DND-41 (cell line): Measurements from ENCODE around the gene AP1G1.
A peak's percentile ranks its signal among the peaks of the same experiment; 100 is the strongest.

Experiments
- ATAC-seq: fragments of 200-7000 bp; cut with Tn5 transposase; 3 replicates; pipeline ENCODE4 v1.9.1; 2021; ENCODE audit warnings: low read depth; ENCODE audit not compliant: insufficient read depth
- DNase-seq: peaks from one replicate; pipeline ENCODE4 v3.0.0-alpha.2; 2020
- H2AFZ ChIP-seq: 2 replicates; pipeline ENCODE4 v1.6.0; 2012; ENCODE audit warnings: low read depth, low read length
- H3K27ac ChIP-seq: 2 replicates; pipeline ENCODE4 v1.5.1; 2012; ENCODE audit warnings: low read length, inconsistent platforms
- H3K27me3 ChIP-seq: fragments of 200-600 bp; sonication (generic); 2 replicates; pipeline ENCODE4 v1.6.0; 2012; ENCODE audit warnings: low read length, mild to moderate bottlenecking, inconsistent platforms; ENCODE audit not compliant: insufficient read depth, poor library complexity
- H3K36me3 ChIP-seq: 2 replicates; pipeline ENCODE4 v1.5.1; 2012; ENCODE audit warnings: low read length, inconsistent platforms; ENCODE audit not compliant: insufficient read depth
- H3K4me1 ChIP-seq: 2 replicates; pipeline ENCODE4 v1.5.1; 2012; ENCODE audit warnings: mild to moderate bottlenecking, low read length; ENCODE audit not compliant: insufficient read depth
- H3K4me2 ChIP-seq: 2 replicates; pipeline ENCODE4 v1.6.0; 2012; ENCODE audit warnings: mild to moderate bottlenecking, moderate library complexity, low read length, inconsistent platforms; ENCODE audit not compliant: insufficient read depth
- H3K4me3 ChIP-seq, 2 experiments: fragments of 200-600 bp in 1 of 2; shearing (Covaris generic) in 1 of 2; 2 replicates each; pipeline ENCODE4 v1.5.1; 2012 to 2016; ENCODE audit warnings: inconsistent platforms in 2 of 2, low read length in 2 of 2, mild to moderate bottlenecking in 2 of 2, low read depth in 1 of 2, moderate library complexity in 1 of 2
- H3K79me2 ChIP-seq: 2 replicates; pipeline ENCODE4 v1.6.0; 2012; ENCODE audit warnings: low read length, inconsistent platforms; ENCODE audit not compliant: insufficient read depth
- H3K9ac ChIP-seq: 2 replicates; pipeline ENCODE4 v1.6.0; 2012; ENCODE audit warnings: low read depth, mild to moderate bottlenecking, inconsistent platforms, low read length, moderate library complexity
- H3K9me3 ChIP-seq: 2 replicates; pipeline ENCODE4 v1.5.1; 2012; ENCODE audit warnings: low read length, moderate library complexity, mild to moderate bottlenecking, inconsistent platforms; ENCODE audit not compliant: insufficient read depth, severe bottlenecking
- H4K20me1 ChIP-seq: 2 replicates; pipeline ENCODE4 v1.6.0; 2012; ENCODE audit warnings: low read length; ENCODE audit not compliant: insufficient read depth
- CTCF ChIP-seq: IDR thresholded peaks from 2 replicates; pipeline ENCODE4 v1.5.1; 2012; ENCODE audit warnings: borderline replicate concordance, low read length, moderate library complexity, mild to moderate bottlenecking; ENCODE audit not compliant: poor library complexity, severe bottlenecking; ENCODE audit errors: extremely low read depth
- EZH2 ChIP-seq: IDR thresholded peaks from 3 replicates; pipeline ENCODE4 v1.6.1; 2012; ENCODE audit warnings: borderline replicate concordance, low read depth, mild to moderate bottlenecking, moderate library complexity, low read length, inconsistent platforms; ENCODE audit not compliant: severe bottlenecking

The AP1G1 gene

DNA sequence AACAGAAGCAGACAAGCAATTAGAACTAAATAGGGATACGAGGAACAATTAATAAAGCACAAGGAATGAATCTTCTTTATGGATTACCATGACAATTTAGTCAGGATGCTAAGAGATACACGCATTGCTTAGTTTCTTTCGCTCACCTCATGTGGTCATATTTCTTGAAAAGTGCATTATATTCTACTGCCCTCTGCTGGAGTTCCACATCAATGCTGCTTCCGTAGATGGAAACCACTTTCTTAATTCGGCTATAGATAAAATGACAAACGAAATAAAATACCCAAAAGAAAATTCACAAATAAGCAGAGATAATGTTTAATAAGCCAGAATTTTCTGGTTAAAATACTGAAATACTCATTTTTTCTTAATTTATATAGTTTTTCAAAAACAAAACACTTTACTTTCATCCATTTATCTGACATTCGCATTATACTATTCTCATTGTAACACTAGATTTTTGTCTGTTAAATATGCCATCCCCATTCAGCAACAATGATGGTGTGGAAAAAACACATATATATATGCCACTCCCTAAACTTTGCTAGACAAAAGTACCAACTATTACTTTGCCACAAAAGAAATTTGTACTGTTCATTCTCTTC is 62.1 kb downstream of the AP1G1 start:
- DNase-seq = peak; percentile 16
- no peaks in the 10 kb centered on the region for H3K9me3 ChIP-seq
- no peaks in the 10 kb centered on the region for H4K20me1 ChIP-seq

DNA sequence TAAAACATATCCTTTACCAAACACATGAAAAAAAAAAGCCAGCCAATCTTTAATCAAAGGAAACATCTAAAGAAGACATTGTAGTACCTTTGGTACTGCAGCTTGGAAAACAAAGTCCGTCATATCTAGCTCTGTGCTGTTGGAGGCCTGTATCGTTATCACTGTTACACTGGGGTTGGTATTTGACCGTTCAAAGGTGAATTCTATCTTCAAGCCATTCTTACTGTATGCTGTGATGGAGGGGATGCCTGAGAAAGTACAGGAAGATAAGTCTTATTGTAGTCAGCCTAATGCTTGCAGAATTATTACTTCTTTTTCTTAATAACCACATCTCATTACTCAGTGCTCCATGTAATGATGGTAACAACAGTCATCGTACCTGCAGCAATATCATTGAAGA is 69.8 kb downstream of the AP1G1 start:
- TF ChIP-seq CTCF (no peak), EZH2 (no peak)
- Histone ChIP-seq H3K79me2 (no peaks in the 10 kb centered on the region), H3K4me1 (no peaks in the 10 kb centered on the region), H3K9me3 (no peaks in the 10 kb centered on the region), H3K9ac (no peak overlapping the region), H3K36me3 (peaks cover 65% of the 10 kb centered on the region), H3K27me3 (no peaks in the 10 kb centered on the region), H3K4me2 (no peak overlapping the region), H3K27ac (no peak overlapping the region), H2AFZ (no peak overlapping the region), H3K4me3 (no peak overlapping the region), H4K20me1 (no peaks in the 10 kb centered on the region)
- ATAC-seq (no peak), DNase-seq (no peak)

More for the DNA sequence above, 62.1 kb downstream of the AP1G1 start:
- H3K9ac ChIP-seq = no peak overlapping the region
- no peak overlapping the region for H3K4me2 ChIP-seq
- no peak overlapping the region for H3K4me3 ChIP-seq
- H3K4me1 ChIP-seq = no peaks in the 10 kb centered on the region
- no peak overlapping the region for H3K27ac ChIP-seq
- TF ChIP-seq CTCF (peak; percentile 79), EZH2 (no peak)
- H3K79me2 ChIP-seq = no peaks in the 10 kb centered on the region
- peaks cover 77% of the 10 kb centered on the region for H3K36me3 ChIP-seq
- no peaks in the 10 kb centered on the region for H3K27me3 ChIP-seq
- no peak overlapping the region for H2AFZ ChIP-seq
- peak; percentile 58; the same call in 2 of the 3 replicates for ATAC-seq

DNA sequence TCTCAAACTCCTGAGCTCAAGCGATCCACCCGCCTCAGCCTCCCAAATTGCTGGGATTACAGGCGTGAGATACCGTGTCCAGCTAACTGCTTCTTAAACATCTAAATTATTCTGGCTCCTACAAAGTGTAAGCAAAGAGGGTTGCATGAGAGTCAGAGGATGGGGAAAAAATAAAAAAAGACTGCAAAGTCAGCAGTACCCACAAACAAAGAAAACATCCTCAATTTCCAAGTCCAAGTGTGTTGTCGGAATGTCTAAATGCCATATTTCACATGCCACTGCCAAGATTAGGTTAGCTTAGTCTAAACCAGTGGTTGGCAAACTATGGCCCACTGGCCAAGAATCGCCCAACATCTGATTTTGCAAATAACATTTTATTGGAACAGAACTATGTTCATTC is 71.1 kb downstream of the AP1G1 start:
- Histone ChIP-seq H2AFZ (no peak overlapping the region), H3K36me3 (peaks cover 69% of the 10 kb centered on the region), H3K4me2 (no peak overlapping the region), H3K79me2 (no peaks in the 10 kb centered on the region), H3K27ac (no peak overlapping the region), H4K20me1 (no peaks in the 10 kb centered on the region), H3K9me3 (no peaks in the 10 kb centered on the region), H3K9ac (no peak overlapping the region), H3K4me3 (no peak overlapping the region), H3K27me3 (no peaks in the 10 kb centered on the region), H3K4me1 (no peaks in the 10 kb centered on the region)
- no peak for TF ChIP-seq CTCF
- no peak for TF ChIP-seq EZH2
- no peak for ATAC-seq
- DNase-seq = no peak

- Histone ChIP-seq H3K9me3 (no peaks in the 10 kb centered on the region), H4K20me1 (no peaks in the 10 kb centered on the region), H3K27ac (no peak overlapping the region), H2AFZ (no peak overlapping the region), H3K27me3 (no peaks in the 10 kb centered on the region), H3K4me1 (no peaks in the 10 kb centered on the region), H3K9ac (no peak overlapping the region), H3K4me2 (no peak overlapping the region), H3K4me3 (no peak overlapping the region), H3K36me3 (peaks cover 73% of the 10 kb centered on the region), H3K79me2 (no peaks in the 10 kb centered on the region)
- DNase-seq (no peak), ATAC-seq (no peak)
- no peak for TF ChIP-seq EZH2
Observed at GRCh38 chr16:71734511-71734910, 74.1 kb downstream of the AP1G1 start.
